H9 (cell line): ENCODE data around the gene TP73. TPM values are rescaled to one million over a fixed set of nuclear protein-coding genes. Genes with fewer than 3 reads are reported as not detected.

Source experiments
- DNase-seq: peaks from one replicate; pipeline ENCODE4 v3.0.0-alpha.2; 2017
- H2AFZ ChIP-seq: one replicate; pipeline ENCODE4 v1.6.1; 2013; ENCODE audit warnings: mild to moderate bottlenecking, low read length, control low read depth, moderate library complexity
- H2AK5ac ChIP-seq: 2 replicates; pipeline ENCODE4 v1.6.1; 2013; ENCODE audit warnings: low read length, control low read depth, mixed read lengths; ENCODE audit not compliant: insufficient read length
- H2BK120ac ChIP-seq: one replicate; pipeline ENCODE4 v1.6.1; 2013; ENCODE audit warnings: low read depth, mild to moderate bottlenecking, low read length, control low read depth, inconsistent platforms; ENCODE audit not compliant: poor library complexity, severe bottlenecking
- H2BK12ac ChIP-seq: 2 replicates; pipeline ENCODE4 v1.6.1; 2013; ENCODE audit warnings: low read length, control low read depth, mixed read lengths, low read depth; ENCODE audit not compliant: insufficient read length
- H2BK15ac ChIP-seq: 2 replicates; pipeline ENCODE4 v1.6.1; 2013; ENCODE audit warnings: low read depth, low read length, control low read depth
- H2BK20ac ChIP-seq: one replicate; pipeline ENCODE4 v1.6.1; 2013; ENCODE audit warnings: low read depth, mild to moderate bottlenecking, low read length, control low read depth, inconsistent platforms; ENCODE audit not compliant: poor library complexity, severe bottlenecking
- H2BK5ac ChIP-seq: 2 replicates; pipeline ENCODE4 v1.6.1; 2013; ENCODE audit warnings: low read length, control low read depth, mixed read lengths; ENCODE audit not compliant: insufficient read length
- H3K14ac ChIP-seq: 2 replicates; pipeline ENCODE4 v1.6.1; 2013; ENCODE audit warnings: low read length, control low read depth; ENCODE audit not compliant: insufficient read depth
- H3K18ac ChIP-seq: 2 replicates; pipeline ENCODE4 v1.6.1; 2013; ENCODE audit warnings: low read depth, mild to moderate bottlenecking, mixed read lengths, low read length, control low read depth; ENCODE audit not compliant: insufficient read length
- H3K23ac ChIP-seq: 2 replicates; pipeline ENCODE4 v1.6.1; 2013; ENCODE audit warnings: low read length, control low read depth, mixed read lengths, low read depth; ENCODE audit not compliant: insufficient read length
- H3K23me2 ChIP-seq: 2 replicates; pipeline ENCODE4 v1.6.1; 2013; ENCODE audit warnings: low read depth, mild to moderate bottlenecking, mixed read lengths, low read length, control low read depth; ENCODE audit not compliant: insufficient read length, poor library complexity, severe bottlenecking
- H3K27ac ChIP-seq: 2 replicates; pipeline ENCODE4 v1.5.1; 2013; ENCODE audit warnings: low read length, control low read depth, mixed read lengths, low read depth; ENCODE audit not compliant: insufficient read length
- H3K27me3 ChIP-seq: 2 replicates; pipeline ENCODE4 v1.6.1; 2013; ENCODE audit warnings: low read length, control low read depth, inconsistent platforms; ENCODE audit not compliant: insufficient read depth
- H3K4ac ChIP-seq: 2 replicates; pipeline ENCODE4 v1.6.1; 2013; ENCODE audit warnings: low read depth, mild to moderate bottlenecking, control low read depth, inconsistent platforms, low read length, moderate library complexity
- H3K4me1 ChIP-seq: 2 replicates; pipeline ENCODE4 v1.6.1; 2013; ENCODE audit warnings: low read length, control low read depth, inconsistent platforms; ENCODE audit not compliant: insufficient read depth
- H3K4me2 ChIP-seq: 2 replicates; pipeline ENCODE4 v1.6.1; 2013; ENCODE audit warnings: low read length, control low read depth, mixed read lengths; ENCODE audit not compliant: insufficient read length, insufficient read depth
- H3K56ac ChIP-seq: 2 replicates; pipeline ENCODE4 v1.6.1; 2013; ENCODE audit warnings: low read depth, mild to moderate bottlenecking, mixed read lengths, low read length, control low read depth; ENCODE audit not compliant: insufficient read length
- H3K79me1 ChIP-seq: 2 replicates; pipeline ENCODE4 v1.6.1; 2013; ENCODE audit warnings: low read depth, mild to moderate bottlenecking, moderate library complexity, low read length, control low read depth, inconsistent platforms; ENCODE audit not compliant: insufficient read depth, poor library complexity, severe bottlenecking
- H3K79me2 ChIP-seq: 2 replicates; pipeline ENCODE4 v1.6.1; 2013; ENCODE audit warnings: low read length, control low read depth, inconsistent platforms; ENCODE audit not compliant: insufficient read depth
- H3K9ac ChIP-seq: 2 replicates; pipeline ENCODE4 v1.6.1; 2013; ENCODE audit warnings: low read length, control low read depth, mixed read lengths; ENCODE audit not compliant: insufficient read length; ENCODE audit errors: extremely low read depth
- H3K9me3 ChIP-seq: one replicate; pipeline ENCODE4 v1.6.1; 2013; ENCODE audit warnings: low read depth, low read length, inconsistent platforms; ENCODE audit not compliant: control insufficient read depth
- H3T11ph ChIP-seq: one replicate; pipeline ENCODE4 v1.6.1; 2013; ENCODE audit warnings: mild to moderate bottlenecking, low read length, control low read depth, inconsistent platforms
- H4K20me1 ChIP-seq: one replicate; pipeline ENCODE4 v1.6.1; 2013; ENCODE audit not compliant: control insufficient read depth, insufficient read length, insufficient read depth
- H4K5ac ChIP-seq: 2 replicates; pipeline ENCODE4 v1.6.1; 2013; ENCODE audit warnings: low read depth, mild to moderate bottlenecking, mixed read lengths, low read length, control low read depth; ENCODE audit not compliant: insufficient read length
- H4K8ac ChIP-seq: replicated peaks from 2 replicates; pipeline ENCODE4 v1.6.1; 2013; ENCODE audit warnings: low read length, control low read depth, mixed read lengths, low read depth; ENCODE audit not compliant: insufficient read length
- H4K91ac ChIP-seq: 2 replicates; pipeline ENCODE4 v1.6.1; 2013; ENCODE audit warnings: low read depth, mild to moderate bottlenecking, moderate library complexity, mixed read lengths, low read length, control low read depth; ENCODE audit not compliant: insufficient read length
- H3K27ac Mint-ChIP-seq, 3 experiments: 2 replicates in 2 of 3; 3 replicates in 1 of 3; pipeline ENCODE4 v1.8.0; 2020 to 2021; ENCODE audit warnings: mixed read lengths in 3 of 3, mild to moderate bottlenecking in 1 of 3, moderate library complexity in 1 of 3
- H3K27me3 Mint-ChIP-seq: 2 replicates; pipeline ENCODE4 v1.8.0; 2021; ENCODE audit warnings: low read depth, mild to moderate bottlenecking, moderate library complexity, mixed read lengths
- H3K36me3 Mint-ChIP-seq, 3 experiments: 2 replicates in 2 of 3; 3 replicates in 1 of 3; pipeline ENCODE4 v1.8.0; 2020 to 2021; ENCODE audit warnings: low read depth in 3 of 3, mixed read lengths in 3 of 3; ENCODE audit not compliant: insufficient read depth in 1 of 3
- H3K4me1 Mint-ChIP-seq, 2 experiments: 2 replicates each; pipeline ENCODE4 v1.8.0; 2020; ENCODE audit warnings: mixed read lengths in 2 of 2
- H3K4me3 Mint-ChIP-seq, 2 experiments: 2 replicates in 1 of 2; 3 replicates in 1 of 2; pipeline ENCODE4 v1.8.0; 2020 to 2021; ENCODE audit warnings: mild to moderate bottlenecking in 2 of 2, mixed read lengths in 2 of 2, moderate library complexity in 1 of 2
- H3K9me3 Mint-ChIP-seq, 2 experiments: 2 replicates in 1 of 2; 3 replicates in 1 of 2; pipeline ENCODE4 v1.8.0; 2020; ENCODE audit warnings: mild to moderate bottlenecking in 2 of 2, mixed read lengths in 2 of 2, moderate library complexity in 1 of 2
- WGBS: extraction: QIAGEN DNeasy Blood & Tissue Kit; methylation state at CpG from one replicate; pipeline ENCODE4 v1.1.7; 2013; ENCODE audit warnings: missing lambda C conversion rate, low lambda C conversion rate, mixed read lengths; ENCODE audit not compliant: insufficient read length; ENCODE audit errors: extremely low coverage; 5-methylcytosine and 5-hydroxymethylcytosine counted together
- total RNA-seq: library from RNA; stranded (reverse); gene quantifications from 2 replicates; pipeline ENCODE4 v1.2.1, GENCODE V29; 2021
- TF ChIP-seq, protein P1 (sequence below): fragments of 200-600 bp; sonication (generic); conservative IDR thresholded peaks from 3 replicates; pipeline ENCODE4 v1.8.0; 2021; ENCODE audit warnings: antibody characterized with exemption, mild to moderate bottlenecking

Gene TP73
- total RNA-seq, 1 experiment from 2014 or later: 4.7 TPM

GRCh38 chr1:3711780-3712451 is 59.6 kb downstream of the TP73 start:
- H3K14ac ChIP-seq: no peak overlapping the region
- H3K27me3 ChIP-seq: no peaks in the 10 kb centered on the region
- H2BK120ac ChIP-seq: no peak overlapping the region
- TF ChIP-seq, protein P1, sequence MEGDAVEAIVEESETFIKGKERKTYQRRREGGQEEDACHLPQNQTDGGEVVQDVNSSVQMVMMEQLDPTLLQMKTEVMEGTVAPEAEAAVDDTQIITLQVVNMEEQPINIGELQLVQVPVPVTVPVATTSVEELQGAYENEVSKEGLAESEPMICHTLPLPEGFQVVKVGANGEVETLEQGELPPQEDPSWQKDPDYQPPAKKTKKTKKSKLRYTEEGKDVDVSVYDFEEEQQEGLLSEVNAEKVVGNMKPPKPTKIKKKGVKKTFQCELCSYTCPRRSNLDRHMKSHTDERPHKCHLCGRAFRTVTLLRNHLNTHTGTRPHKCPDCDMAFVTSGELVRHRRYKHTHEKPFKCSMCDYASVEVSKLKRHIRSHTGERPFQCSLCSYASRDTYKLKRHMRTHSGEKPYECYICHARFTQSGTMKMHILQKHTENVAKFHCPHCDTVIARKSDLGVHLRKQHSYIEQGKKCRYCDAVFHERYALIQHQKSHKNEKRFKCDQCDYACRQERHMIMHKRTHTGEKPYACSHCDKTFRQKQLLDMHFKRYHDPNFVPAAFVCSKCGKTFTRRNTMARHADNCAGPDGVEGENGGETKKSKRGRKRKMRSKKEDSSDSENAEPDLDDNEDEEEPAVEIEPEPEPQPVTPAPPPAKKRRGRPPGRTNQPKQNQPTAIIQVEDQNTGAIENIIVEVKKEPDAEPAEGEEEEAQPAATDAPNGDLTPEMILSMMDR: no peak
- no peak overlapping the region for H2BK15ac ChIP-seq
- no peaks in the 10 kb centered on the region for H3K79me2 ChIP-seq
- no peak overlapping the region for H2BK5ac ChIP-seq
- no peaks in the 10 kb centered on the region for H4K20me1 ChIP-seq
- H3K4me1 Mint-ChIP-seq: peaks cover 16 to 30% of the 10 kb centered on the region in 2 experiments
- H4K91ac ChIP-seq: no peak overlapping the region
- no peaks in the 10 kb centered on the region for H3K79me1 ChIP-seq
- H4K5ac ChIP-seq: no peak overlapping the region
- H3K27ac Mint-ChIP-seq: no peak overlapping the region
- no peaks in the 10 kb centered on the region for H3K23me2 ChIP-seq
- no peak overlapping the region for H2AFZ ChIP-seq
- no peak overlapping the region for H3K18ac ChIP-seq
- H3K9me3 Mint-ChIP-seq: no peaks in the 10 kb centered on the region
- peaks cover 19% of the 10 kb centered on the region for H3K27me3 Mint-ChIP-seq
- H3K36me3 Mint-ChIP-seq: no peaks in the 10 kb centered on the region
- H3K56ac ChIP-seq: no peak overlapping the region
- H3K4me1 ChIP-seq: no peaks in the 10 kb centered on the region
- no peak overlapping the region for H3K4me3 Mint-ChIP-seq
- no peaks in the 10 kb centered on the region for H3K9me3 ChIP-seq
- no peak for DNase-seq
- no CpG with 5 or more reads among the region's 24 CpGs for WGBS
- H2BK12ac ChIP-seq: no peak overlapping the region
- H2BK20ac ChIP-seq: no peak overlapping the region
- no peak overlapping the region for H3K23ac ChIP-seq
- no peak overlapping the region for H3T11ph ChIP-seq
- H3K9ac ChIP-seq: no peak overlapping the region
- H3K4me2 ChIP-seq: no peak overlapping the region
- no peak overlapping the region for H3K4ac ChIP-seq
- no peak overlapping the region for H2AK5ac ChIP-seq
- H3K27ac ChIP-seq: no peak overlapping the region
- no peak overlapping the region for H4K8ac ChIP-seq
